CD8-positive, alpha-beta memory T cell (primary cell): ENCODE data around the gene YIPF1. TPM values are rescaled to one million over a fixed set of nuclear protein-coding genes. Genes with fewer than 3 reads are reported as not detected.

Experiments
- CTCF ChIA-PET: fragments of 350-600 bp; sonication (Branson Sonifier 250); formaldehyde crosslinking; loops from one replicate; lab custom pipeline; 2021; ENCODE audit warnings: antibody characterized with exemption; lab: Charles Lee
- POLR2A ChIA-PET: fragments of 350-600 bp; sonication (Branson Sonifier 250); formaldehyde crosslinking; loops from one replicate; lab custom pipeline; 2021; ENCODE audit warnings: antibody characterized with exemption; lab: Charles Lee
- DNase-seq, 5 donors: peaks; one replicate each; pipeline versions ENCODE4 v3.0.0 to v3.0.0-alpha.2; 2020 to 2022; ENCODE audit warnings: mixed read lengths in 1 of 5
- H3K27ac ChIP-seq: one replicate; pipeline ENCODE4 v1.7.0; 2013; ENCODE audit warnings: low read depth, mild to moderate bottlenecking, low read length, moderate library complexity
- H3K27me3 ChIP-seq: 2 replicates; pipeline ENCODE4 v1.7.0; 2013; ENCODE audit warnings: low read length, mild to moderate bottlenecking; ENCODE audit not compliant: insufficient read depth, poor library complexity, severe bottlenecking
- H3K36me3 ChIP-seq: 2 replicates; pipeline ENCODE4 v1.7.0; 2013; ENCODE audit warnings: mild to moderate bottlenecking, low read length, moderate library complexity; ENCODE audit not compliant: insufficient read depth
- H3K4me1 ChIP-seq: 2 replicates; pipeline ENCODE4 v1.7.0; 2013; ENCODE audit warnings: mild to moderate bottlenecking, low read length, moderate library complexity; ENCODE audit not compliant: insufficient read depth
- H3K4me3 ChIP-seq: 2 replicates; pipeline ENCODE4 v1.7.0; 2013; ENCODE audit warnings: mild to moderate bottlenecking, low read length
- H3K9me3 ChIP-seq: 2 replicates; pipeline ENCODE4 v1.7.0; 2013; ENCODE audit warnings: mild to moderate bottlenecking, low read length
- H3K27ac Mint-ChIP-seq, 8 donors: one replicate each; pipeline ENCODE4 v1.8.0; 2020 to 2021; ENCODE audit warnings: mixed read lengths in 8 of 8, mild to moderate bottlenecking in 6 of 8, inconsistent platforms in 3 of 8, moderate library complexity in 3 of 8
- H3K27me3 Mint-ChIP-seq, 2 donors: one replicate each; pipeline ENCODE4 v1.8.0; 2020 to 2021; ENCODE audit warnings: mixed read lengths in 2 of 2, mild to moderate bottlenecking in 1 of 2, moderate library complexity in 1 of 2
- H3K36me3 Mint-ChIP-seq, 3 donors: one replicate each; pipeline ENCODE4 v1.8.0; 2020 to 2021; ENCODE audit warnings: mixed read lengths in 3 of 3, inconsistent platforms in 1 of 3, mild to moderate bottlenecking in 1 of 3
- H3K4me1 Mint-ChIP-seq, 3 donors: one replicate each; pipeline ENCODE4 v1.8.0; 2020 to 2021; ENCODE audit warnings: mixed read lengths in 3 of 3, inconsistent platforms in 1 of 3, mild to moderate bottlenecking in 1 of 3
- H3K4me3 Mint-ChIP-seq, 7 donors: one replicate each; pipeline ENCODE4 v1.8.0; 2020 to 2021; ENCODE audit warnings: mixed read lengths in 7 of 7, mild to moderate bottlenecking in 6 of 7, moderate library complexity in 4 of 7, inconsistent platforms in 2 of 7
- H3K9me3 Mint-ChIP-seq, 5 donors: one replicate each; pipeline ENCODE4 v1.8.0; 2020 to 2022; ENCODE audit warnings: mixed read lengths in 5 of 5, mild to moderate bottlenecking in 3 of 5, moderate library complexity in 2 of 5, inconsistent platforms in 1 of 5
- polyA plus RNA-seq: library from polyadenylated mRNA; unstranded; fragments of 300-500 nt; fragmentation: Illumina TruSeq; gene quantifications from one replicate; pipeline ENCODE4 v1.2.3, GENCODE V29; 2021
- total RNA-seq, 2 experiments: library from RNA; stranded (reverse); gene quantifications; one replicate each; pipeline ENCODE4 v1.2.3, GENCODE V29; 2021

YIPF1 gene
- total and polyA plus RNA-seq, 3 experiments from 2014 or later, result 17.2 to 30.7 (median 17.4) TPM

- Mint-ChIP-seq H3K27me3 (no peaks in the 10 kb centered on the region), H3K36me3 (peaks cover 7 to 80% (median 26%) of the 10 kb centered on the region in 3 donors), H3K4me3 (no peak overlapping the region), H3K4me1 (no peaks in the 10 kb centered on the region), H3K27ac (no peak overlapping the region), H3K9me3 (no peaks in the 10 kb centered on the region)
- POLR2A ChIA-PET, result no interaction called here
- Histone ChIP-seq H3K27ac (no peak overlapping the region), H3K4me3 (no peak overlapping the region), H3K36me3 (peaks cover 10% of the 10 kb centered on the region), H3K4me1 (no peaks in the 10 kb centered on the region), H3K27me3 (no peaks in the 10 kb centered on the region), H3K9me3 (no peaks in the 10 kb centered on the region)
- no peak for DNase-seq
- CTCF ChIA-PET, result no interaction called here
These were observed 84.6 kb downstream of the YIPF1 start for GRCh38 chr1:53804791-53805505.

GRCh38 chr1:53804181-53804580 lies 85.4 kb downstream of the YIPF1 start:
- Histone ChIP-seq H3K9me3 (no peaks in the 10 kb centered on the region), H3K4me3 (no peak overlapping the region), H3K4me1 (no peaks in the 10 kb centered on the region), H3K36me3 (peaks cover 14% of the 10 kb centered on the region), H3K27me3 (no peaks in the 10 kb centered on the region), H3K27ac (no peak overlapping the region)
- Mint-ChIP-seq H3K4me1 (no peaks in the 10 kb centered on the region), H3K36me3 (peaks cover 13 to 82% (median 28%) of the 10 kb centered on the region in 3 donors), H3K27ac (no peak overlapping the region), H3K27me3 (no peaks in the 10 kb centered on the region), H3K4me3 (no peak overlapping the region), H3K9me3 (no peaks in the 10 kb centered on the region)
- CTCF ChIA-PET, result no interaction called here
- POLR2A ChIA-PET, result no interaction called here
- no peak for DNase-seq

Other genes with a start within 250 kb of the YIPF1 start
- gene GLIS1, start 150.6 kb downstream of the YIPF1 start, total RNA-seq, result not detected
- gene GLIS1, start 150.6 kb downstream of the YIPF1 start, polyA plus RNA-seq, result 0.18 TPM
- gene NDC1, start 51.5 kb downstream of the YIPF1 start, total RNA-seq, result 10 to 100 TPM; 38.8 to 40.3 TPM
- gene NDC1, start 51.5 kb downstream of the YIPF1 start, polyA plus RNA-seq, result 6.4 TPM
- not detected for gene DIO1, start 4.4 kb upstream of the YIPF1 start, total RNA-seq
- not detected for gene DIO1, start 4.4 kb upstream of the YIPF1 start, polyA plus RNA-seq
- gene IFT25, start 55.9 kb upstream of the YIPF1 start, total RNA-seq, result 10 to 100 TPM; 57.2 to 57.8 TPM
- 59.9 TPM for gene IFT25, start 55.9 kb upstream of the YIPF1 start, polyA plus RNA-seq
- gene LRRC42, start 56.6 kb upstream of the YIPF1 start, total RNA-seq, result 10 to 100 TPM; 23.6 to 25.7 TPM
- gene LRRC42, start 56.6 kb upstream of the YIPF1 start, polyA plus RNA-seq, result 8.3 TPM
- gene LDLRAD1, start 128.4 kb upstream of the YIPF1 start, total RNA-seq, result not detected
- not detected for gene LDLRAD1, start 128.4 kb upstream of the YIPF1 start, polyA plus RNA-seq
- 100 to 1,000 TPM; 140 to 149 TPM for gene TMEM59, start 163.4 kb upstream of the YIPF1 start, total RNA-seq
- 580 TPM for gene TMEM59, start 163.4 kb upstream of the YIPF1 start, polyA plus RNA-seq
- gene TCEANC2, start 163.8 kb upstream of the YIPF1 start, total RNA-seq, result 10 to 100 TPM; 10.9 to 11.4 TPM
- gene TCEANC2, start 163.8 kb upstream of the YIPF1 start, polyA plus RNA-seq, result 6.1 TPM